OCI-LY1 (cell line): Measurements from ENCODE around the gene ZBTB8B.

Experiments
- CTCF ChIP-seq: fragments of 200-600 bp; sonication (generic), shearing (Covaris generic); IDR thresholded peaks from 2 replicates; pipeline ENCODE4 v1.5.1; 2017; ENCODE audit warnings: mild to moderate bottlenecking, antibody characterized with exemption, low read length, moderate library complexity, mixed read lengths
- EZH2 ChIP-seq: fragments of 200-600 bp; sonication (generic), shearing (Covaris generic); IDR thresholded peaks from 2 replicates; pipeline ENCODE4 v1.8.0; 2017; ENCODE audit warnings: borderline replicate concordance, mixed run types, mild to moderate bottlenecking, antibody characterized with exemption, low read length, moderate library complexity, mixed read lengths

GRCh38 chr1:32438136-32438535 lies 26.7 kb upstream of the ZBTB8B start:
- TF ChIP-seq CTCF: no peak
- TF ChIP-seq EZH2: no peak
